Measurements from ENCODE around the gene MBD3L1.

The MBD3L1 gene

GRCh38 chr19:8820234-8820633 is 11.9 kb upstream of the MBD3L1 start:
- Histone ChIP-seq H3K36me3 (ENCODE audit: low read length) (no peaks in the 10 kb centered on the region), H3K4me3 (ENCODE audit: insufficient read depth, low read length, poor library complexity, severe bottlenecking) (no peak overlapping the region), H3K27me3 (ENCODE audit: low read length) (no peaks in the 10 kb centered on the region), H3K27ac (ENCODE audit: low read depth, low read length) (no peak overlapping the region), H3K9me3 (ENCODE audit: insufficient read depth, low read length) (no peaks in the 10 kb centered on the region), H2AFZ (ENCODE audit: low read depth, low read length, severe bottlenecking) (no peak overlapping the region), H4K20me1 (ENCODE audit: low read depth, low read length) (no peaks in the 10 kb centered on the region), H3K9ac (ENCODE audit: low read length) (no peak overlapping the region), H3K4me2 (ENCODE audit: low read depth, low read length, poor library complexity, severe bottlenecking) (no peak overlapping the region), H3K79me2 (ENCODE audit: insufficient read depth, low read length) (no peaks in the 10 kb centered on the region), H3K9me2 (replicated peaks; ENCODE audit: insufficient read depth, low read length) (no peaks in the 10 kb centered on the region), H3F3A (ENCODE audit: insufficient read depth) (no peaks in the 10 kb centered on the region)
- TF ChIP-seq CTCF (IDR thresholded peaks at IDR 0.05; ENCODE audit: insufficient read depth, low read length, poor library complexity, severe bottlenecking) (no peak), EZH2phosphoT487 (conservative IDR thresholded peaks at IDR 0.05; ENCODE audit: low read length) (no peak)

GRCh38 chr19:8821748-8822241 is 10.4 kb upstream of the MBD3L1 start:
- no peak overlapping the region for H2AFZ ChIP-seq (ENCODE audit: low read depth, low read length, severe bottlenecking)
- TF ChIP-seq CTCF (IDR thresholded peaks at IDR 0.05; ENCODE audit: insufficient read depth, low read length, poor library complexity, severe bottlenecking) (no peak), EZH2phosphoT487 (conservative IDR thresholded peaks at IDR 0.05; ENCODE audit: low read length) (no peak)
- no peaks in the 10 kb centered on the region for H3K79me2 ChIP-seq (ENCODE audit: insufficient read depth, low read length)
- no peaks in the 10 kb centered on the region for H3K9me2 ChIP-seq (replicated peaks; ENCODE audit: insufficient read depth, low read length)
- no peak overlapping the region for H3K4me3 ChIP-seq (ENCODE audit: insufficient read depth, low read length, poor library complexity, severe bottlenecking)
- no peaks in the 10 kb centered on the region for H3K36me3 ChIP-seq (ENCODE audit: low read length)
- H4K20me1 ChIP-seq (ENCODE audit: low read depth, low read length) = no peaks in the 10 kb centered on the region
- no peaks in the 10 kb centered on the region for H3K9me3 ChIP-seq (ENCODE audit: insufficient read depth, low read length)
- no peak overlapping the region for H3K9ac ChIP-seq (ENCODE audit: low read length)
- no peak overlapping the region for H3K4me2 ChIP-seq (ENCODE audit: low read depth, low read length, poor library complexity, severe bottlenecking)
- H3K27me3 ChIP-seq (ENCODE audit: low read length) = no peaks in the 10 kb centered on the region
- no peak overlapping the region for H3K27ac ChIP-seq (ENCODE audit: low read depth, low read length)
- H3F3A ChIP-seq (ENCODE audit: insufficient read depth) = no peaks in the 10 kb centered on the region

- Histone ChIP-seq H3K9me2 (replicated peaks; ENCODE audit: insufficient read depth, low read length) (no peaks in the 10 kb centered on the region), H3K36me3 (ENCODE audit: low read length) (no peaks in the 10 kb centered on the region), H3K79me2 (ENCODE audit: insufficient read depth, low read length) (no peaks in the 10 kb centered on the region), H4K20me1 (ENCODE audit: low read depth, low read length) (no peaks in the 10 kb centered on the region), H3K4me2 (ENCODE audit: low read depth, low read length, poor library complexity, severe bottlenecking) (no peak overlapping the region), H3K4me3 (ENCODE audit: insufficient read depth, low read length, poor library complexity, severe bottlenecking) (no peak overlapping the region), H3K27ac (ENCODE audit: low read depth, low read length) (no peak overlapping the region), H3K27me3 (ENCODE audit: low read length) (no peaks in the 10 kb centered on the region), H3K9ac (ENCODE audit: low read length) (no peak overlapping the region), H2AFZ (ENCODE audit: low read depth, low read length, severe bottlenecking) (no peak overlapping the region), H3F3A (ENCODE audit: insufficient read depth) (no peaks in the 10 kb centered on the region), H3K9me3 (ENCODE audit: insufficient read depth, low read length) (no peaks in the 10 kb centered on the region)
- TF ChIP-seq EZH2phosphoT487 (conservative IDR thresholded peaks at IDR 0.05; ENCODE audit: low read length) = no peak
- TF ChIP-seq CTCF (IDR thresholded peaks at IDR 0.05; ENCODE audit: insufficient read depth, low read length, poor library complexity, severe bottlenecking) = no peak
Measured at GRCh38 chr19:8826371-8826770, 5.8 kb upstream of the MBD3L1 start.

All from SU-DHL-6 (cell line).